Measurements from ENCODE around the gene MAPRE2.

MAPRE2 gene

DNA sequence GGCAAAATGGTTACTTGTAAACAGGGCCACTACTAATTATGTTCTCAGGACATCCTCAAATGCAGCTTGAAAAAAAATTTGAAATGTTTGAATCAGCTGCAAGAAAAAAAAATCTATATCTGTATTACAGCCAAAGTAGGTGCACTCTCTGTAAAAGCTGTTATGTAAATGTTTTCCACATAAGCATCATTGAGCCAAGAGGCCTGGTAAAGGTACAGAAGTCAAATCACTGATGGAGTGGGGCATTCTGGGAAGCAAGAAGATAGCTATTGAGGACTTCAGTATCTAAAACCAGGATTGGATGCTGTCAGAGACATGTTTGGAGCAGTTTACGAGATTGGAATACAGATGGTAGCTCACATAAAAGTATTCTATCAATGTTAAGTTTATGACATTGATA, 80.3 kb downstream of the MAPRE2 start:
- Histone ChIP-seq H3K4me1 (ENCODE audit: insufficient read depth, low read length) (peaks cover 14% of the 10 kb centered on the region), H3K9ac (ENCODE audit: low read depth, low read length) (no peak overlapping the region), H3K9me3 (ENCODE audit: control insufficient read depth, insufficient read depth, low read length) (no peaks in the 10 kb centered on the region), H3K36me3 (ENCODE audit: insufficient read depth, low read length) (no peaks in the 10 kb centered on the region)

DNA sequence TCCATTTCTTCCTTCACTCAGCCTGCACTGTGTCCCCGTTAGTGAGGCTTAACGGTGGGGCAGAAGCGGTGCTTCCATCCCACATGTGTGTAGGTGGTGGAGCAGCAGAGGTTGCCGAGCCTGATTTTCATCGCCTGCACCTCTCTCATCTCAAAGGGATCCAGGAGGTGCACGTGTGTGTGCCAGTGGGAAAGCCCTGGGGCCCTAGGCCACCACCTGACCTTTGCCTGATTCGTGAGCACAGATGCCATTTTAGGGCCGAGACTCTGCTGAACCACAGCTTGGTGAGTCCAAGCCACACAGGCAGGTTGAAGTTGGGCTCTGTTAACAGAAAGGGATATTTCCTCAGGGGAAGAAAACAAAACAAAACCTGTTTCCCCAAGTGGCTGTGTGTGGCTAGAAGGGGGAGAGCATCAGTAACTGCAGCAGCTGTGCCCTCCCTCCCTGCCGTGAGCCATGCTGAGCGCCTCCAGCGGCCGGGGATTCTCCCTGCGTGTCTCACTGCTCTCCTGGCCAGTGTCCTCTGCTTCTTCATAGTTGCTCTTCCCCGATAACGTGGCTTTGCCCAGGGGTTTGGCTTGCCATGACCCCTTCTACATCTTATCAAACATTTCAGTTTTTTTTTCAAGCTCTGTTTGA, 81.5 kb downstream of the MAPRE2 start:
- Histone ChIP-seq H3K9me3 (ENCODE audit: control insufficient read depth, insufficient read depth, low read length) (no peaks in the 10 kb centered on the region), H3K36me3 (ENCODE audit: insufficient read depth, low read length) (no peaks in the 10 kb centered on the region), H3K9ac (ENCODE audit: low read depth, low read length) (no peak overlapping the region), H3K4me1 (ENCODE audit: insufficient read depth, low read length) (peaks cover 14% of the 10 kb centered on the region)

DNA sequence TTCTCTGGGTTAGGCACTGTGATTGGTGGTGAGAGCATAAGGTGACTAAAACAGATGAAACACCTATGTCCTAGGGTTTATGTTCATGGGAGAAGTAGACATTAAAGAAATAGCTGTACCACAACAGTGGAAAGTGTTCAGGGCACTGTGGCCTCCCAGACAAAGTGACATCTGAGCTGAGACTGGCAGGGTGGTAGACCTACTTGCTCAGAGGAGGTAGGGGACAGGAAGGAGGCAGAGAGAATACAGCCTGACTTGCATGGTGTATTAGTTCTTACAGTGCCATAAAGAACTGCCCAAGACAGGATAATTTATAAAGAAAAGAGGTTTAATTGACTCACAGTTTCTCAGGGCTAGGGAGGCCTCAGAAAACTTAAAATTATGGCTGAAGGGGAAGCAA, 82.6 kb downstream of the MAPRE2 start:
- peaks cover 8% of the 10 kb centered on the region for H3K4me1 ChIP-seq (ENCODE audit: insufficient read depth, low read length)
- no peaks in the 10 kb centered on the region for H3K9me3 ChIP-seq (ENCODE audit: control insufficient read depth, insufficient read depth, low read length)
- no peaks in the 10 kb centered on the region for H3K36me3 ChIP-seq (ENCODE audit: insufficient read depth, low read length)
- no peak overlapping the region for H3K9ac ChIP-seq (ENCODE audit: low read depth, low read length)

DNA sequence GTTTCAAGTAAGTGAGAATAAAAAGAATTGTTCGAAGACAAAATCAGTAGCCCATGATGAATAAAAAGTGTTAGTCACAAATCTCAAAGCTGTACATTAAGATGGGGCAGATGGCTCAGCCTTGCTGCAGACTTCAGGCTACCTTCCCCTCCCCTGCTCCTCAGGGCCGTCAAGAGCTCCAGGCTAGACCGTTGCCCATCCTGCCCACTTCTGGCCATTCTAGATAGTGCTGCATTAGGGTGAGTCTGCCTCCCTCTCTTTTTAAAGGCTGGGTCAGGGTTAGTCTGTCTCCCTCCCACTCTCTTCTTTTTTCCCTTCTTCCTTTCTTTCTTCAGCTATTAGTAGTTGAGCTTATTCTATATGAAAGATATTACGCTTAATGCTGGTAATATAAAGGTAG, 86.0 kb downstream of the MAPRE2 start:
- Histone ChIP-seq H3K9ac (ENCODE audit: low read depth, low read length) (no peak overlapping the region), H3K4me1 (ENCODE audit: insufficient read depth, low read length) (peaks cover 6% of the 10 kb centered on the region), H3K36me3 (ENCODE audit: insufficient read depth, low read length) (no peaks in the 10 kb centered on the region), H3K9me3 (ENCODE audit: control insufficient read depth, insufficient read depth, low read length) (no peaks in the 10 kb centered on the region)

DNA sequence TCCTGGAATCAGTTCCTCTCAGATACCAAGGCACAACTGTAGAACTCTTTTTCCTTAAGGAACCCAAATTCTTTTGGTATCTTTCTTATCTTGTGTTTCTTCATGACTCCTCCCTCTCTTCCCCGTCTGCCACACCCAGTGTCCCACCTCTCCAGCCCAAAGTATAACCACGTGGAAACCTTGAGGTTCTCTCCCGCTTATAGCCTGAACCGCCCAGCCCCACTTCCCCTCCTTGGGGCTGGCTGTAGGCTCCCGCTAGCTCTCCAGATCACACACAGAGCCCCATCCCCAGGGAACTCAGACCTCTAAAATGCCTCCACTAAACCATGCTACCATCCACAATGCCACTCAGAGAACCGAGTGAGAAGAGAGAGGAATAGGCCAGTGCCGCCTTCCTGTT, 87.5 kb downstream of the MAPRE2 start:
- H3K36me3 ChIP-seq (ENCODE audit: insufficient read depth, low read length) = no peaks in the 10 kb centered on the region
- no peak overlapping the region for H3K9ac ChIP-seq (ENCODE audit: low read depth, low read length)
- H3K9me3 ChIP-seq (ENCODE audit: control insufficient read depth, insufficient read depth, low read length) = no peaks in the 10 kb centered on the region
- no peaks in the 10 kb centered on the region for H3K4me1 ChIP-seq (ENCODE audit: insufficient read depth, low read length)

DNA sequence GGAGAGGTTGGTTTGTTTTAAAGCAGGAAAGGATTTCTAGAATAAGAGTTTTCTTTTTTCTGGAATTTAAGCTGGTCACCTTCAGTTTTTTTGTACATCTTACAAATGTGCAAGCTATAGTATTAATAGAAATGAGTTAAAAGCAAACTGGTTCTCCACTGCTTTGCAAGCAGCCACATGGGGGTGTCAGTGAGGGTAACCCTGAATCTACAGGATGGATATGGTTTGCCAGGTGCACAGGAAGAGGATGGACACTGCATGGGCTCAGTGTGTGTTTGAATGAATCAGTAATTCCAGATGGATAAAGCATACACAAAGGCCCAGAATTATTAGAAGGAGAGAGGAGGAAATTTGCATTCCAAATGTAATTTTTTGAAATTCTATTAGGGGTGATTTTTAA, 89.0 kb downstream of the MAPRE2 start:
- Histone ChIP-seq H3K9ac (ENCODE audit: low read depth, low read length) (no peak overlapping the region), H3K9me3 (ENCODE audit: control insufficient read depth, insufficient read depth, low read length) (no peaks in the 10 kb centered on the region), H3K4me1 (ENCODE audit: insufficient read depth, low read length) (no peaks in the 10 kb centered on the region; the same call in 1 of the 2 replicates), H3K36me3 (ENCODE audit: insufficient read depth, low read length) (no peaks in the 10 kb centered on the region)

DNA sequence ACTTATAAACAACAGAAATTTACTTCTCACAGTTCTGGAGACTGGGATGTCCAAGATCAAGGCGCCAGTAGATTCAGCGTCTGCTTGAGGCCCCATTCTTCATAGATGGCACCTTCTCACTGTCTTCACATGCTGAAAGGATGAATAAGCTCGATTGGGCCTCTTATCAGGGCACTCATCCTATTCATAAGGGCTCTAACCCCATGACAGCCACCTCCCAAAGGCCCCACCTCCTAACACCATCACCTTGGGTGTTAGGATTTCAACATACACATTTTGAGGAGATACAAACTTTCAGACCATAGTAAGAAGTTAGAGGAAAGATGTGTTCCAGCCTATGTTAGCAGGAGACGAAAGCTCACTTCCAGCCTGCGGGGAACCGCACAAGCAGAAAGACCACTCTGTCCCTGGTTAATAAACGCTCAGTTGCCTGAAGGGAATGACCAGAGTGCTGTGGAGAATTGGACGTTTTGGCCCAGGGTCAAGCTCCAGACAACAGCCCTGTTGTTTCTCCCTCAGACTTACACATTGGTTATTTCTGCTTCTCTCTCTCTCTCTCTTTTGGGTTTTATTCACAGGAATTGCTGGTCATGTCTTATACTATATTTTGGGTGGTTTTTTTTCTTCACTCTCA, 90.3 kb downstream of the MAPRE2 start:
- Histone ChIP-seq H3K9me3 (ENCODE audit: control insufficient read depth, insufficient read depth, low read length) (no peaks in the 10 kb centered on the region), H3K9ac (ENCODE audit: low read depth, low read length) (no peak overlapping the region), H3K36me3 (ENCODE audit: insufficient read depth, low read length) (no peaks in the 10 kb centered on the region), H3K4me1 (ENCODE audit: insufficient read depth, low read length) (no peaks in the 10 kb centered on the region; the same call in 1 of the 2 replicates)

DNA sequence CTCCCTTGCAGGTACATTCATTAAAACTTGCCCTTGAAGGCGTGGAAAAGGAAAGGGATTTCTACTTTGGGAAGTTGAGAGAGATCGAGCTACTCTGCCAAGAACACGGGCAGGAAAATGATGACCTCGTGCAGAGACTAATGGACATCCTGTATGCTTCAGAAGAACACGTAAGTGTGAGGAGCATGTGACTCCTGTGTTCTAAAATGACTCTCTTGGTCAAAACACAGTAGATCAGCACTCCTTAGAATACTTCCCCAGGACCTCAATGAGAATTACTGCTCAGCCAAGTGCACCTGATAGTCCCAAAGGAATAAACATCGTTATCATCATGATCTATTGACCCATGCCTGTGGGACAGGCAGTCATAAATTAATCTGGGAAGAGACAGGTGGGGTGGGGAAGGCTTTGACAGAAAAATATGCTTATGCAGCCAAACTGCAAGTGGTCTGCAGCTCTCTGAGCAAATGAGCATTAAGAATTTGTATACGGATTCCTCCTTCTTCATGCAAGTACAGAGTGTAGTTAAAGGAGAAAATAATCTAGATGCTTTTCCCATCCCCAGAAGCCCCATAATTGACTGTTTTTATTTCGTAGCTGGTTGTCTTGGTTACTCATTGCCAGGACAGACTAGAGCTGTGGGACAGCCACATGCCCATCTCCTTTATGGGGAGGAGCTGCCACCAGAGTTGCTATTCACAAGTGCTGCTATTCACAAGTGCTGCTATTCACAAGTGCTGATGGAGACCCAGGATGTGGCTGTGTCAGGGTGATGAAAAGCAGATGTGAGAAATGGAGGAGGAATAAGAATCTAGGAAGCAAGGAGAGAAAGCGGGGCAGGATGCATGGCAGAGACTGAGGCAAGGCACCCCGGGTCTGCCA, 91.0 kb downstream of the MAPRE2 start:
- H3K4me1 ChIP-seq (ENCODE audit: insufficient read depth, low read length) = no peaks in the 10 kb centered on the region; the same call in 1 of the 2 replicates
- no peaks in the 10 kb centered on the region for H3K9me3 ChIP-seq (ENCODE audit: control insufficient read depth, insufficient read depth, low read length)
- no peaks in the 10 kb centered on the region for H3K36me3 ChIP-seq (ENCODE audit: insufficient read depth, low read length)

DNA sequence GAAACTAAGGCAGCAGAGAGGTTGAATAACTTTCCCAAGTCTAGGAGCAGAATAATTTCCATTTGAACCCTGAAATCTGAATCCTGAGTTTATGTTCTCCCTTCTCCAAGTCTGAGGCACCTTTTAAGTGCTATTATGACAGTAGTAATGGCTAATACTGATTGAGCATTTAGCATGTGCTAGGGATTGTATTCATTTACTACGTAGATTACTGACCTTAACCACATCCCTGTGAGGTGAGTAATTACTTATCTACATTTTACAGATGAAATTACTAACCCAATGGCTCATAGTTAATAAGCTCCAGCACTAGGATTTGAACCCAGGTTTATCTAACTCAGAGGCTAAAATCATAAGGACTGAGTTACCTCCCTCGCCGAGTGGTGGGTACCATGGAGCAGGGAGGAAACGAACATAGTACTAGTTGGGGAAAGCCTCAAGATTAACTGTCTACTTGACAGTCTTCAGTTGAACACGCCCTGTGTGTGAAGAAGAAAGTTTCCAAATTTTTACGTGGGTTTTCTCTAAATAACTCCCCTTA, 93.0 kb downstream of the MAPRE2 start:
- no peaks in the 10 kb centered on the region; the same call in 1 of the 2 replicates for H3K4me1 ChIP-seq (ENCODE audit: insufficient read depth, low read length)
- no peaks in the 10 kb centered on the region for H3K36me3 ChIP-seq (ENCODE audit: insufficient read depth, low read length)
- no peaks in the 10 kb centered on the region for H3K9me3 ChIP-seq (ENCODE audit: control insufficient read depth, insufficient read depth, low read length)
- H3K9ac ChIP-seq (ENCODE audit: low read depth, low read length) = no peak overlapping the region

More for the DNA sequence above, 91.0 kb downstream of the MAPRE2 start:
- no peak overlapping the region for H3K9ac ChIP-seq (ENCODE audit: low read depth, low read length)

DNA sequence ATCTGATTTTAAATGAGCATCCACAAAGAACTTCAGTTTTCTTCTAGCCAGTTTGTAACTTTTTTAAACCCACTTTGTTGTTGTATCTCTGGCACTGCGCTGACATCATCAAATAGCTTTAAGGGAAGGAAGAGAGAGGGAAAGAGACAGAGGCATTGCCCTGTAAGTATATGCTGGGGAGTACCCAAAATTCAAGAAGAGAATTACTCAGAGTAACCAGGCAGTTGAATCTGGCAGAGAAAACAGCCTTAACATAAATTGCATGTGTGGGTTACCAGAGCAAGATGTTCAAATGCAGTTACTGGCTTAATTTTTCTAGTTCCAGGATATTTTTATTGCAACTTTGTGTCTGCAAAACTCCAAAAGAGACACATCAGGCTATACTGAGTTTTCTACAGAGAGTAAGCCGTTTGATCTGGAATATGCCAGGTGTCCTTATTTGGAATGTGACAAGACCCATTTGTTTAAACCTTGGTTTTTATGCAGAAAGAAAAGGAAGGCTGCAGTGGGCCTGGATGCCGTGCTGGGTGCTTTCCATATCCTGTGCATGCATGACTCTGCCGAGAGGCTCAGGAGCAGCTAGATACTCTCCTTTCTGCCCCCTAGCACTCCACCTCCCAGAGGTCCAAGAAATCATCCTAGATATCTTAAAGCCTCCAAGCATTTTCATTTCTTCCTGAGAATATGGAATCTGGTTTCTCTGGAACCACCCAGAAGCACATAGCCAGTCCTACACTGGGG, 93.7 kb downstream of the MAPRE2 start:
- H3K9me3 ChIP-seq (ENCODE audit: control insufficient read depth, insufficient read depth, low read length) = no peaks in the 10 kb centered on the region

DNA sequence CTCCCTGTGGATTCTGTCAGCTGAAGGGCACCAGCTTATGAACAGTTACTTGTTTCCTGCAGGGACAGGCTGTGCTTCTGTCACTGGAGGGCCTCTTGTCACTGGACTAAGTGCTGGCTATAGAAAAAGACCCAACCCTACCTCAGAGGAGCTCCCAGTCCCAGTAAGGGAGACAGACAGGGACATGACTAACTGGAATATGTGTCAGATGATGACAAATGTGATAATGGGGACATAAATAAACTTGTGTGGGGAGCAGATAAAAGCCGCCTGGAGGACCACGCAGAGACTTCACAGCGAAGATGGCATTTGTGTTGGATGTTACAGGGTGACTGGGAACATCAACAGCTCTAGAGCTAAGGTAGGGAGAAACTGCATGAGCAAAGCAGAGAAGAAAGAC, 95.0 kb downstream of the MAPRE2 start:
- H3K36me3 ChIP-seq (ENCODE audit: insufficient read depth, low read length) = no peaks in the 10 kb centered on the region
- H3K9ac ChIP-seq (ENCODE audit: low read depth, low read length) = no peak overlapping the region
- no peaks in the 10 kb centered on the region; the same call in 1 of the 2 replicates for H3K4me1 ChIP-seq (ENCODE audit: insufficient read depth, low read length)
- H3K9me3 ChIP-seq (ENCODE audit: control insufficient read depth, insufficient read depth, low read length) = no peaks in the 10 kb centered on the region

More for the DNA sequence above, 93.7 kb downstream of the MAPRE2 start:
- Histone ChIP-seq H3K4me1 (ENCODE audit: insufficient read depth, low read length) (no peaks in the 10 kb centered on the region; the same call in 1 of the 2 replicates), H3K9ac (ENCODE audit: low read depth, low read length) (no peak overlapping the region), H3K36me3 (ENCODE audit: insufficient read depth, low read length) (no peaks in the 10 kb centered on the region)

DNA sequence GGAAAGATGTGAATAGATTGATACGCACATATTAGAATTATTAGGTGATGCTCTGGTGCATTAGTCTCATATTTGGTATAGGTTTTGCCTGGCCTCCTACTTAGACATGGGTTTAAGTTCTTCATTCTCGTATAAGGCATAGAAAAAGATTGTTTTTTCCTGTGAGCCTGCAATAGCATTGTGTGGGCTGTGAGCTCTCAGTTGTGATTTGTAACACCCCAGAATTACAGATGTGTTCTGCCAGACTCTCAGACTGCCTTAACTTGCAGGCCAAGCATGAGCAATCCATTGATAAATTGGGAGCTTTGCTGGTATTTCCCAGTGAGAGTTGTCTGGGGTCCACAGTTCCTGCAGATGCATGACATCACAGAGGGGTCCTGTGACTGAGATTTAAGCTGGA, 95.7 kb downstream of the MAPRE2 start:
- Histone ChIP-seq H3K9ac (ENCODE audit: low read depth, low read length) (no peak overlapping the region), H3K36me3 (ENCODE audit: insufficient read depth, low read length) (no peaks in the 10 kb centered on the region), H3K4me1 (ENCODE audit: insufficient read depth, low read length) (no peaks in the 10 kb centered on the region; the same call in 1 of the 2 replicates), H3K9me3 (ENCODE audit: control insufficient read depth, insufficient read depth, low read length) (no peaks in the 10 kb centered on the region)

DNA sequence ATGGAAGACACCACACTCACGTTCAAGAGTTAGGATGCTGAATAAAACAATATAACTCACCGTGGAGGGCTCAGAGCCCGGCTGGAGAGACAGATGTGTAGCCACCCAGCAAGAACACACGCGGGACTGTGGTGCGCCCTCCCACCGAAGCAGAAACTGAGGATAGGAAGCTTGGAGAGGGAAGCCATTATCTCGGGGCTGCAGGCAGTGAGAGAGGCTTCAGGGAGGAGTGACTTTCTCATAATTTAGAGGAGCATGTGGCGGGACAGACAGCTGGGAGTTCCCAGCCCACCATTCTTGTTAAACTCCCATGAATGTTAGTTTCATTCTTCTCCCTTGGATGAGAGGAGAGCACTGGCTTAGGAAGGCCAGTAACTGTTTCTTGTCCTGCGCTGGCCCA, 96.4 kb downstream of the MAPRE2 start:
- Histone ChIP-seq H3K9ac (ENCODE audit: low read depth, low read length) (no peak overlapping the region), H3K9me3 (ENCODE audit: control insufficient read depth, insufficient read depth, low read length) (no peaks in the 10 kb centered on the region), H3K4me1 (ENCODE audit: insufficient read depth, low read length) (no peaks in the 10 kb centered on the region; the same call in 1 of the 2 replicates), H3K36me3 (ENCODE audit: insufficient read depth, low read length) (no peaks in the 10 kb centered on the region)

DNA sequence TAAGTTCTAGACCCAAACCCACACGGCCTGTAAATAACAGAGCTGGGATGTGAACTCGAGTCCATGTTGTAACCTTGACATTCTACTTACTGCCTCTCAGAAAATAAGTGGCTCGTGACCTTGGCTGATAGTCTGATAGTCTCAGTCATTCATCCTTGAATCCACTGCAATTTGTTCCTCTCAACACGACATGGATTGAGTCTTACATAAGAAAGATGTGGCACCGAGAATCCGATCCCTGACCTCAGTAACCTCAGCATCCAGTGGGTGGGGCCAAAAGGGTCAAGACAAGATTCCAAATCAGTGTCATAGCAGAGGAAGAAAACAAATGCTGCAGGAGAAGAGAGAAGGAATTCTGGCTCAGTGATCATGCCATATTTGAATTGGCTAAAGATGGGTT, 97.6 kb downstream of the MAPRE2 start:
- no peaks in the 10 kb centered on the region for H3K9me3 ChIP-seq (ENCODE audit: control insufficient read depth, insufficient read depth, low read length)
- no peaks in the 10 kb centered on the region for H3K36me3 ChIP-seq (ENCODE audit: insufficient read depth, low read length)
- no peak overlapping the region for H3K9ac ChIP-seq (ENCODE audit: low read depth, low read length)
- H3K4me1 ChIP-seq (ENCODE audit: insufficient read depth, low read length) = no peaks in the 10 kb centered on the region; the same call in 1 of the 2 replicates

Measured in ES-I3 (cell line).